HG03432 (cell line): ENCODE results near the gene VPS9D1.

Experiments
- ATAC-seq: cut with Tn5 transposase; IDR thresholded peaks from one replicate; pipeline ENCODE4 v1.9.1; 2021; ENCODE audit warnings: mild to moderate bottlenecking, moderate library complexity; ENCODE audit not compliant: unreplicated experiment

VPS9D1 gene, protein sequence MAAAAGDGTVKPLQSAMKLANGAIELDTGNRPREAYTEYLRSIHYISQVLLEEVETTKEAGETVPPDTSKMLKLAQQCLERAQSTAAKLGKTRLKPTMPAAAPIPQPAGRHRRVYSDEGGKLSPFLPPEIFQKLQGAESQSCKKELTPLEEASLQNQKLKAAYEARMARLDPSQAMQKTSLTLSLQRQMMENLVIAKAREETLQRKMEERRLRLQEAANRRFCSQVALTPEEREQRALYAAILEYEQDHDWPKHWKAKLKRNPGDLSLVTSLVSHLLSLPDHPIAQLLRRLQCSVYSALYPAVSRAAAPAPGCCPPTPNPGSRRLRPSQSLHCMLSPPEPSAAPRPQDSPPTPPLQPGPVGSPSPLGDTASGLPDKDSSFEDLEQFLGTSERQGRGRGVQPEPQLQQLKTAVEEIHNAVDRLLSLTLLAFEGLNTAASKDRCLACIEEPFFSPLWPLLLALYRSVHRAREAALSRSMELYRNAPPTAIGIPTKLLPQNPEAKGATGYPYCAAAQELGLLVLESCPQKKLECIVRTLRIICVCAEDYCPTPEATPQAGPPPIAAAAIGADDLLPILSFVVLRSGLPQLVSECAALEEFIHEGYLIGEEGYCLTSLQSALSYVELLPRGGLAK

GRCh38 chr16:89720813-89721545, at the start of gene VPS9D1, which contains the start of gene ZNF276:
Gene VPS9D1, minus strand, starts transcription at chr16:89720898. Its CDS starts 37 bp downstream, at chr16:89720861.
Gene ZNF276, plus strand, starts transcription at chr16:89721537. Its CDS starts 104 bp downstream, at chr16:89721641.
- peak; percentile 57 for ATAC-seq

GRCh38 chr16:89770367-89770766, 49.7 kb upstream of the VPS9D1 start:
- no peak for ATAC-seq

DNA sequence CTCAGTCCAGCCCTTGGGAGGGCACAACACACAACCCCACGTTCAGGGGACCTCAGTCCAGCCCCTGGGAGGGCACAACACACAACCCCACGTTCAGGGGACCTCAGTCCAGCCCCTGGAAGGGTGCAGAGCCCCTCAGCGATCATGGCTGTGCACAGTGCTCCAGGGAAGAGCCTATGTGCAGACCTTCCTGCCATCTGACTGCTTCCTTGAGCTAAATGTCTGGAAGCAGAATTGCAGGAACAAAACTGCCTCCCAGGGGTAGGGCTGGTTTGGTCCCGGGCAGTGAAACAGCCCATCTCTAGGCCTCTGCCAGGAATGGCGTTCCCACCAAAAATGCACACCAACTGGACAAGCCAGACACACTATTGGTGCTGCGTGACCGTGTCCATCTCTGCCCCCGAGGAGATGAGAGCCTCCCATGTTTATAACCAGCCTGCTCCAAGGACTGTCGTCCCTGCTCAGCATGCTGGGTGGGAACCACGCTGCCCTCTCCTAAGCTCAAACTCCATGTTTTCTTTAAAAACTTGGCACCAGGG, 44.7 kb upstream of the VPS9D1 start:
- ATAC-seq: peak; percentile 6

DNA sequence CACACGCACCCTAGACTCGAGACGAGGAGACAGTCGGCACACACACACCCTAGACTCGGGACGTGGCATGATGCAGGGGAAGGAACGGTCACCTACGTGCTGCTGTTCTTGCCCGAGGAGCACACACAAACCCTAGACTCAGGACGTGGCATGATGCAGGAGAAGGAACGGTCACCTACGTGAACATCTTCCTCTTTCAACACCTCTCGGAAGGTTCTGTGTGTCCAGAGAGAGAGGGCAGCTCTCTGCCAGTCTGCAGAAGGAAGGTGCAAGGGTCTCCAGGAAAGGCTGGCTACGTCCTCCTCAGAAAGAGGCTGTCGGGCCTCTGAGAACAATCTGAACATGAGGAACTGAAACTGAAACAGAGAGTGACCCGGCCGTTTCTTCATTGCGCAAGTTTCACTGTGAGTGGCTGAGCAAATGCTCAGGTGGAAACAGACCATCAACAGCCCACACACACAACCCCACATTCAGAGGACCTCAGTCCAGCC, 44.1 kb upstream of the VPS9D1 start:
- ATAC-seq: peak; percentile 83

DNA sequence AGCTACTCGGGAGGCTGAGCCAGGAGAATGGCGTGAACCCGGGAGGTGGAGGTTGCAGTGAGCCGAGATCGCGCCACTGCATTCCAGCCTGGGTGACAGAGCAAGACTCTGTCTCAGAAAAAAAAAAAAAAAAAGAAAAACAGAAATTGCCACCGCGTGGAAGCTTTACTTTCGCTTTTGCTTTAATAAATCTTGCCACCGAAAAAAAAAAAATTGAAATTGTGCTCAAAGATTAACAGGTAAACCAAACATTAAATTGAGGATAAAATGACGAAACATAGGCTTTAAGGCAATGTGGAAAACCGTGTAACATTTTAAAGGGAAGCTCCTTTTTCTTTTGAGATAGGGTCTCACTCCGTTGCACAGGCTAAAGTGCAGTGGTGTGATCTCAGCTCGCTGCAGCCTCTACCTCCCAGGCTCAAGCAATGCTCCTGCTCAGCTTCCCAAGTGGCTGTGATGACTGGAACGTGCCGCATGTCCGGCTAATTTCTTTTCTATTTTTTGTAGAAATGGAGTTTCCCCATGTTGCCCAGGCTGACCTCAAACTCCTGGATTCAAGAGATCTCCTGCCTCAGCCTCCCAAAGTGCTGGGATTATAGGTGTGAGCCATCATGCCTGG, 40.7 kb upstream of the VPS9D1 start:
- ATAC-seq: no peak

DNA sequence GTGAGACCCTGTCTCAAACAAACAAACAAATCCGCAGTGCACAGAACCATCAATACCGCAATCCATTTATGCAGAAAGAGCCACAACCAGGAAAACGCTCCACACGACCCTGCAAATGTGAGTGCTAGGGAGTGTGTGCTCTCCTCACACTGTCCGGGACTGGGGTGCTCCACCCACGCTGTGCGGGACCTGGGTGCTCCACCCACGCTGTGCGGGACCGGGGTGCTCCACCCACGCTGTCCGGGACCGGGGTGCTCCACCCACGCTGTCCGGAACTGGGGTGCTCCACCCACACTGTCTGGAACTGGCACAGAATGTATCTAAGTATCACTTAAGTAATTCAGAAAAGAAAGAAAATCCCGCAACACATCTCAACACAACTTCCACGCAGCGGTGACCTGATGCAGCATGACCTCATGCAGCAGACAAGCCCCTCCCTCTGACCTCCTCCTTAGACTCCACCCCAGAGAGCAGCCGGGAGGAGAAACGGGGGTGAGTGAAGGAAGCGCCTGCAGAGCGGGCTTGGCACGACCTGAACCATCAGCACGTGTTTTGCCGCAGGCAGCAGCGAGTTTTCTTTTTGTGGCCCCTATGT, 39.1 kb upstream of the VPS9D1 start:
- no peak for ATAC-seq

- ATAC-seq: no peak
Observed at GRCh38 chr16:89749637-89750036, 28.9 kb upstream of the VPS9D1 start.

DNA sequence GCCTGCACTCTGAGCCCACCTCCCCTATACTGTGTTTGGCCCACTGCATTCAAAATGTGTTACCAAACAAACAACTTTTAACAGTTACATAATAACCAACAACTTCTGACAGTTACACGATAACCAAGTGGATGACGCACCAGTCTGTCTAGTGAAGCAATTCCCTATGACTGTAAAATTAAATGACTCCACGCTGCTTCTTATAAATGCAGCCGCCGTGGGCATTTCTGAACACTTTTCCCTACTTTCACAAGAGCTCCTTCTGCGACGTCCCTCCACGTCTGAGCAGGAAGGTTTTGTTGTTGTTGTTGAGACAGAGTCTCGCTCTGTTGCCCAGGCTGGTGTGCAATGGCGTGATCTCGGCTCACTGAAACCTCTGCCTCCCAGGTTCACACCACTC, 28.2 kb upstream of the VPS9D1 start:
- no peak for ATAC-seq

GRCh38 chr16:89748076-89748475, 27.4 kb upstream of the VPS9D1 start:
- no peak for ATAC-seq

GRCh38 chr16:89746043-89746442, 25.3 kb upstream of the VPS9D1 start:
- ATAC-seq: no peak

DNA sequence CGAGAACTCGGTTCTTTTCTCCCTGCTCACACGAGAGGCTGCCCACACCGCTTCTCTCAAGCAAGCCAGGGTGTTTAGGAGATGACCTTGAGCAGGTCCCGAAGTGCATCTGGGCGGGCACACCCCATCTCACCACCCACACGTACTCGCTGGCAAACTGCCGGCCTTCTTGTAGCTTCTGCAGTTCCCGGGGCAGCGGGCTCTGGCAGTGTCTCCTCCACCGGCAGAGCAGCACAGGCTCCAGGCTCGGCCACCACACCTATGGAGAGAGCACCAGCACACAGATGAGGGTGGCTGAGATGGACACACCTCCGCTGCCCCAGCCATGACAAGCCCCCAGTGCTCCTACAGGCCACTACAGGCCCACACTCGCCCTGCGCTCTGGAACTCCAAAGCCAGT, 24.1 kb upstream of the VPS9D1 start:
- ATAC-seq: no peak

GRCh38 chr16:89742948-89743347, 22.2 kb upstream of the VPS9D1 start:
- ATAC-seq: no peak

DNA sequence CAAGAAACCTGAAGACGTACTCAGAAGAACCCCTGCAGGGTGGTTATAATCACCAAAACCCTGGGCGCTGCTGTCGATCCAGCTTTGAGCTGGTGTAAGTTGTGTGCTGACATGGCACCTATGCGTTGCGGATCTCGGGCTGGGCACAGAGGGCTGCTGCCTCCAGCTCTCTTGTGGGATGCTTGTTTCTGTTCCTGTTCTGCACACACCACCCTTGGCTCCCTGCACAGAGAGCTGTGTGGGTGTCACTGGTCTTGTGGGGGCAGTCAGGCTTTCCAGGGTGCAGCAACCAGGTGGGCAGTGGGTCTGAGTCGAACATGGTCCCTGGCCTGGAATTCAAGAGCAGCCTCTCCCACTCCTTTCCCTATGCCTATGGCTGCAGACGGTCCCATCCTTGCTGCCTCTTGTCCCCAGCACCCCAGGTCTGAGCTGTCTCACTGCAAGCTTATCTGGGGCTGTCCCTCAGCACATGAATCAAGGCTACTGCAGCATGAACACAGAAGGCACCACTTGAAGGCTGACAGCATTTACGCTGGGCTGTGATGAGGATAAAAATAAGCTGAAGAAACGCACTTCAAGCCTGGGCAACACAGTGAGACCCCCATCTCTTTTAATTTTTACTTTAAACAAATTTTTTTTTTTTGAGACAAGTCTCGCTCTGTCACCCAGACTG, 20.8 kb upstream of the VPS9D1 start:
- no peak for ATAC-seq

DNA sequence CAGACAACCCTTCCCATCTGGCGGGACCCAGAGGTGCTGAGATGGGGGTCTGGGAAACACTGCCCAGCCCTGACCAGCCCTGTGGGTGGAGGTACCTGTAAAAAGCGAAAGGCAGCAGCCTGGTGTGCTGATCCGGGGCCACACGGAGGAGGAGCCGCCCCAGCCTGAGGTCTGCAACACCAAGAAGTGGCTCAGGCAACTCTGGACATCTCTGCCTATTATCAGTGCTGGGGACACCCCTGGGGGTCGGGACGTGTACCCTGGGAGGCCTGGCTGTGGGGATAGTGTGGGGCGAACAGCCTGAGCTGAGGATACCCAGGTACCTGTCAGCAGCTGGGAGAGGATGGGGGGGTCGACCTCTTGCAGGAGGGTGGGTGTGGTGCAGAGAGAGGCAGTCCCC, 18.7 kb upstream of the VPS9D1 start:
- no peak for ATAC-seq

- no peak for ATAC-seq
Observed at GRCh38 chr16:89738538-89739317, 18.0 kb upstream of the VPS9D1 start.

GRCh38 chr16:89738072-89738377, 17.3 kb upstream of the VPS9D1 start:
- ATAC-seq: no peak

- no peak for ATAC-seq
Observed at GRCh38 chr16:89737341-89738071, 16.8 kb upstream of the VPS9D1 start.

- ATAC-seq: no peak
Observed at GRCh38 chr16:89736554-89736953, 15.9 kb upstream of the VPS9D1 start.

GRCh38 chr16:89733792-89734191, 13.1 kb upstream of the VPS9D1 start:
- ATAC-seq: no peak
